Left cardiac atrium (tissue), 4 donors: ENCODE data around the gene PDZD7. TPM values are rescaled to one million over a fixed set of nuclear protein-coding genes. Genes with fewer than 3 reads are reported as not detected.
"Not testable (repeated sequence)": the region's sequence is repeated elsewhere in the genome, so short reads cannot be mapped to it uniquely, and the experiment has no call there.

ENCODE experiments used
- ATAC-seq, 2 donors: fragments of 200-7000 bp; cut with Tn5 transposase; one replicate each; pipeline ENCODE4 v1.9.1; 2020; ENCODE audit warnings: mild to moderate bottlenecking in 2 of 2, moderate library complexity in 2 of 2
- DNase-seq: peaks from one replicate; pipeline ENCODE4 v3.0.0-alpha.2; 2020
- intact Hi-C, 2 donors: fragments of 100-400 bp; cut with DNase I; formaldehyde crosslinking; loops; one replicate each; pipeline versions ENCODE4 v1.14.1 to v1.15.1; 2022 to 2023
- total RNA-seq, 2 donors: library from RNA; stranded (reverse); fragmentation: NEBNext Ultra II Directional; extraction: Animal tissue kit (Norgen Biotek cat#: 25700); gene quantifications; one replicate each; pipeline ENCODE4 v1.2.1, GENCODE V29; 2021
- donor health status: DM: no; HTN: yes; CAD: no.
- donor health status: DM: no; HTN: yes; CAD: no; lungs with severe emphysema.
- donor health status: DM: yes; HTN: yes; CAD: no.
- donor health status: Dilated cardiomyopathy.

The PDZD7 gene
- total RNA-seq, 2 donors from 2014 or later, result 0.44 to 0.50 TPM

DNA sequence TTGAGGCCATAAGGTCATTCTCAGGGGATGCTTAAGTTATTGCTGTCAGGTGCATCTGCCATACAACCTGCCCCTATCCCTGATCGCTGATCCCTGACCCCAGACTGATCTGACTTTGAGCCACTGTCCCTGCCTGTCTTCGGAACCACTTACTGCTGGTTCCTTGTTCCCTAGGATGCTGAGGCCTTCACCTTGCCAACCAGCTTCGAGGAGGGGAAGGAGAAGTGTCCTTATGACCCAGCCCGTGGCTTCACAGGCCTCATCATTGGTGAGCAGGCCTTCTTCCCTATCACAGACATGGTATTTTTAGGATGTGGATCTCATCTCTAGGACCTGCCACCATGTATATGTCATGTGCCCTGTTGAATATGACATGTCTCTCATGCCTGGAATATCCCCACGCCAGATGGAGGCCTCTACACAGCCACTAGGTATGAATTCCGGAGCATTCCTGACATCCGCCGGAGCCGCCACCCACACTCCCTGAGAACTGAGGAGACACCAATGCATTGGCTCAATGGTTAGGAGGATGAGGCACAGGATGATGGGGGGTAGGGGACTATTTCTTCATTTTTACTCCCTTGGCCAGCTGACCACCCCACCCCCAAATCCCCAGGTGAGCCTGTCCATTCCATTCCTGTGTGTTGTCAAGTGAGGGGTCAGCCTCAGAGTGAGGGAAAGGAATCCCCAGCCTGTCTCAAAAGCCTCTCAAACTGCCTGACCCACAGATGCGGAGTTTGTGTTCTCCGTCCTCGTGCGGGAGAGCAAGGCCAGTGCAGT, 52.6 kb downstream of the PDZD7 start:
- intact Hi-C loops, result no loop called here
- peak in 1 of 2 donors; percentile 15 for ATAC-seq
- DNase-seq, result no peak

DNA sequence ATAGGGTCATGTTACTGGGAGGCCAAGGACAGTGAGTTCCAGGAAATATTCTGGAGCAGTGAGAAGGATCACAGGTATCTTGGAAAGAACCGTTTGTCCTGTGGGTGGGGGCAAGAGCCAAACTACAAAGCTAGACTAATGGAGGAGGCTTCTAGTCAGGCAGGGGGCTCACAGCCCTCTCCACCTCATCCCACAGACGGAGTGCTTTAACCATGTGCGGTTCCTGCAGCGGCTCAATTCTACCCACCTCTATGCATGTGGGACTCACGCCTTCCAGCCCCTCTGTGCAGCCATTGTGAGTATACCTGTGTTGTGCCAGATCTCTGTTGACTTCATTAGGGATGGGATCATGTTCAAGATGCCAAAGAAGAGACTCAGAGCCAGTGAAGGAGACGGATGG, 53.5 kb downstream of the PDZD7 start:
- ATAC-seq (no peak), DNase-seq (no peak)
- intact Hi-C loops, result no loop called here

DNA sequence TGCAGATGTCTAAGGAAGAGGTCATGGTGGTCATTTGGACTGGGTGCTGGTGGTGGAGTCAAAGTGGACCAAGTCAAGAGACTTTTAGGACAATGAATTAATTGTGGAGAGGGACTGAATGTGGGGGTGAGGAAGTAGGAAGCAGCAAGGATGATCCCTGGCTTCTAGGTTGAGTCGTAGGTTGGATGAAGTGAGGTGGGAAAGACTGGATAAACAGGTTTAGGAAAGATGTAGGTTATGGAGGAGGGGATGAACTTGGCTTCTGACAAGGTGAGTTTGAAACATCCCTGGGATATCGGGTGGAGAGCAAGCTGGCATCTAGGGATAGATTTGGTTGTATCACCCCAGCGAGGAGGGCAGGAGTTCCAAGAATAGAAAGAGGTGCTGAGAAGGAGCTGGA, 54.0 kb downstream of the PDZD7 start:
- no peak for DNase-seq

DNA sequence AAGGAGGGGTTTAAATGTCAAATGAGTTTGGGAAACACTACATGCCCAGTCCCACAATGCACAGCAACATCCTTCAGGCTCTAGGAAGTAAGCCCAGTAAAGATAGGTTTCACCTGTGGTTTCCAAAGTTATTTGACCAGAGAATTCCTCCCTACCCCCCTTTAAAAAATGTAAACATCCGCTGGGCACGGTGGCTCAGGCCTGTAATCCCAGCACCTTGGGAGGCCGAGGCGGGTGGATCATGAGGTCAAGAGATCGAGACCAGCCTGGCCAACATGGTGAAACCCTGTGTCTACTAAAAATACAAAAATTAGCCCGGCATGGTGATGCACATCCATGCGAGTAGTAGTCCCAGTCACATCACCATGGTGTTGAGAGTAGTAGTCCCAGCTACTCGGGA, 55.5 kb downstream of the PDZD7 start:
- DNase-seq, intact Hi-C loops, ATAC-seq: not testable (repeated sequence)

More for the DNA sequence above, 54.0 kb downstream of the PDZD7 start:
- no peak for ATAC-seq
- intact Hi-C loops, result no loop called here

DNA sequence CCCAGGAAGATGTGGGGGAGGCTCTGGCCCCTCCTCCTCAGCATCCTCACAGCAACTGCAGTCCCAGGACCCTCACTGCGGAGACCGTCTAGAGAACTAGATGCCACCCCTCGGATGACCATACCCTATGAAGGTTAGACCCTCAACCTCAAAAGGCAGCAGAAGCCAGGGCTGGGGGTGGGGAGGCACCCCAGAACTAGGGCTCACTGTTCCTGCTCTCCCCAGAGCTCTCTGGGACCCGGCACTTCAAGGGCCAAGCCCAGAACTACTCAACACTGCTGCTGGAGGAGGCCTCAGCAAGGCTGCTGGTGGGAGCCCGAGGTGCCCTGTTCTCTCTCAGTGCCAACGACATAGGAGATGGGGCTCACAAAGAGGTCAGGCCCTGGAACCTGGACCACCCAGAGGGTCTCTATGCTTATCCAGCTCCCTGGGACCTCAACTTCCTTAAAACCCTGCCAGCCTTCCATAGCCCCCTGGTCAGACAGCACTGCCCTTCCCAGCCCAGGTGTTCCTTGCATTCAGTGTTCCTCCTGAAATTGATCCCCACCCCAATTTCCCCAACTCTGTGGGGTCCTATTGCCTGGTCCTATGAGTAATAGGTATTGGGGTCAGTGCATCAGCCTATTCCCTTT, 57.9 kb downstream of the PDZD7 start:
- DNase-seq, result no peak
- no peak for ATAC-seq
- intact Hi-C loops, result no loop called here

DNA sequence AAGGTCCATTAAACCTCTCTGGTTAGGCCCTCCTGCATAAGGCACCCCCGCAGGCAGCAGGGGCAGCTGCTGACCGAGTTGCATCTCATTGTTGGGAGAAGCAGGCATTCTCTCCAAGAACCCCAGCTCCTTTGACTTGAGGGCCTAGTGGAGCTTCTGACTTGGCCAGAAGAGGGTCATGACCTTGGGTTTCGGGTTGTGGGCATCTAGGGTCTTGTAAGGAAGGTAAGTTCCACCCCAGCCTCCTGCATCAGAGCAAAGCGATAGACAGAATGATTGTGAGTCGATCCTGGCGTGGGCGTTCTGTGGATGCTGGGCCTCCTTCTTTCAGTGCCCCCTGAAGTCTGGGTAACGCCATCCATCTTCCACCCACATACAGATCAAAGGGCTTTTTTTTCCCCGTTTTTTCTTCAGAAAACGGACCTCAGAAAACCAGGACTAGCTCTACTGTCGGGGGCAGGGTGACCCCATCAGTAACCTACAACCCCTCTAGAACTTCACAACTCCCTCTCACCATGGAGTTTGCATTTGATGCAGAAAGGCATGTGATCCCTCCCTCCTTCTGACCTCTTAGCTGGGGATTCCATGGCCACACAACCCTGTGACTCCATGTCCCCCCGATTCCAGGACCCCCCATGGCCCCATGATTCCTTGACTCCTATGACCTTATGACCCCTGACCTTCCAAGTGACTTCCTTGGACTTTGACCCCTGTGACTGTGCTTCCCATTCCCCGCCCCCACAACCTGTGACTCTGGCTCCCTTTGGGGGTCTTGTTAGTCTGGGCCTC, 58.6 kb downstream of the PDZD7 start:
- no peak for DNase-seq
- no peak for ATAC-seq
- intact Hi-C loops, result no loop called here

DNA sequence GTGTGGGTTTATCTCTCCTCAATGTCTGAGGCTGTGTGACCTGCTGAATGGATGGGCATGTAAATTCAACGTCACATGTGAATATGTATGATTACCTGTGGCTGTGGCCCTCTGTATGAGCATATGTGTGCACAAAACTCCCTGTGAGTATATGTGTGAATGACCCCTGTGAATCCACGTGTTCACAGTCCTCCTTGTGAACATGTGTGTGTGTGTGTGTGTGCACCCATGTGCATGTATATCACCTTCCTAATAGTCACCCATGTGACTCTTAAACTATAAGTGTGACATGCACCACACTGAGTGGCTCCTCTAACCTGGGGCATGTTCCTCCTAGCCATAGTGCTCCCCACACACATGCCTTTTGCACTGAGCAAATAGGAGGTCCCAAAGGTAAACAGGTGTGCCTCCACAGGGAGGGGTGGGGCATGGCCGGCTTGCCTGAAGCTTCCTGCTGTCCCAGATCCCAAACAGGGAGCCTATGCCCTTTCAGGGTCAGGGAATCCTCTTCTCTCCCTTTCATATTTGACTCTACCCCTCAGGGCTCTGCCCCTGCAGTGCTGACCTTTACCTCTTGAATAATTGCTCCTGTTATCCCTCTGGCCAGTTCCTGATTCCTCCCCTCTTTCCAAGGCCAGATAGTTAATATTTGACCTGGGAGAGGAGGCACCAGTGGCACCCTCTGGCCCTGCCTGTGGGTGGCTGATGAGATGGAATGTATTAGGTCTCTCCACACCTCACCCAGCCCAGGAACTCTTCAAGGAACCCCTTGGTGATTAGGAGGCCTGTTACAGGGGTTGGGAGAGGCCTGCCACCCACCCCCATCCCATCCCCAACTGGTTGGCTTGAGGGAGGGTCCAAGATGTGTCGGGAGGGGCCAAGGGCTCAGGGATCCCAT, 59.8 kb downstream of the PDZD7 start:
- no peak for DNase-seq
- intact Hi-C loops, result no loop called here
- no peak for ATAC-seq

DNA sequence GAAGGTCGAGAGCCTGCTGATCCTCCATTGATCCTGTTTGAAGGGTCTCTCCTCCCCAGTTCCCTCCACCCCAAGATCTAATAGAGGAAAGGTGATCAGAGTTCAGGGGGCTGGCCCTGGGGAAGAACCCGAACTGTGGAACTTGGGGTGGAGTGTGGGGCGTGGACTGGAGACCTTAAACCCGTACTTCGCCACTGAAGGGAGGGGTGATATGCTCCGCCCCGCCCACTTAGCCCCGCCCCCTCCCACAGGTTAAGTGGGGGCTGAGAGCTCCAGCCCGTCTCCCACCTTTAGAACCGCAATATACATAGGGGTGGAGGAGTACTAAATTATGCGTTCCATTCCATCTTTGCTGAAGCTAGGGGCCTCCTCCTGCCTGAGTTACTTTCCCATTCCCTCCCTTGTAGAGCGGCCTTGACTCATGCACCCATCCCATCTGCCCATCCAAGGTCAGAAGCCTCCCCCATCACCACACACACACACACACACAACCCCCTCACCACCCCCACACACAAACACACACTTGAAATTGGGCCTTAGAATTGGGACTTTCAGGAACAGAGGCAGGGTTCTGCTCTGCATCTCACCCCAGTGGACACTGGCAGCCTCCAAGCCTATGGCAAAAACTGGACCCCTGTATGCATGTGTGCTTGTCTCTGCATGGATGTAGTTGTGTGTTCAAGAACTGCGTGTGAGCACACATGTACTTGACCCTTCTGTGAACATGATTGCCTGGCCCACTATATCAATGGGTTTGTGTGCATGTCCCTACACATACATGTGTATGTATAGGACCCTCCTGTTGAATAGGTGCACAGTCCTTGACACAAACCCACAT, 60.6 kb downstream of the PDZD7 start:
- intact Hi-C loops, result no loop called here
- DNase-seq (no peak), ATAC-seq (peak; percentile 21 to 40)

DNA sequence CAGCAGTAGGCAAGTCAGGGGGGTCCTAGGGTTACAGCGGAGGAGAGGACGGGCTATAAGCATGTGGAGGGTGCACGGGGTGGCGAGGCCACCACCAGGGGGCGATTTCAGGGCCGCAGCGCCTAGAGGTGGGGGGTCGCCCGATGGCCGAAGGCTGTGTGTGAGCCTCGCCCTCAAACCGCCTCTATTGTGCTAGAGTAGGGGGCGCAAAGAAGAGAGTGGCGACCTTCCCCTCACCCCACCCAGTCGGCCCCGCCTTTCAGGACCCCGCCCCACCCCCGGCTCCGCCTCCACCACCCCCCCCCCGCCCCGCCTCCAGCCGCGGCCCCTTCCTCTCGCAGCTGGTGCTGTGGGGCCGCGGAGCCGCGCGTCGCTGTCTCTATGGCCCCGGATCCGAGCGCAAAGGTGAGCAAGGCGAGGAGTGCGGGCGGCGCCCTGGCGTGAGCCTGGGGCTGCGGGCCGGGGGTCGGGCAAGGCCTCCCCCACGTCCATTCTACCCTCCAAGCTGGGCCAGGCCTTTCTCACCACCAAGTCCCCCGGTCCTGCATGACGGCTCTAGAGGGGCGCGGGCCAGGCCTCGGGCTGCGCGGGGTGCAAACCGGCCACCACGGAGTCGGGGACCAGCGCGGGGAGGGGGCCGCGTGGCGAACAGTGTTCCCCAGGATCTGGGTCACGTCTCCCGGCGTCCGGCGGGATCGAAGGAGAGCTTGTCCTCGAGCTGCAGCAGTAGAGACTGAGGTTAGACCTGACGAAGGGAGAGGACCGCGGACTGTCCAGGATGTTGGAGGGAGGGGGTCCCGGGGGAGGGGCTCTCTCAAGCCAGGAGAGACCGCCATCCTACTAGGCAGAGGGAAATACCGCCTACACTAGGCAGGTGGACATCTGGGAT, 61.5 kb downstream of the PDZD7 start, which contains the start of gene SEMA4G:
SEMA4G (plus strand) TSS at position 318 of the 889 bp plus-strand sequence. CDS start 3,409 bp downstream, outside the sequence.
- ATAC-seq, result peak; percentile 81 to 84
- DNase-seq, result peak; percentile 54
- intact Hi-C loops, result loop anchor here in 1 of 2 donors (2.0 kb wide), 1 partner anchor 43 kb away; no protein-coding TSS in a partner anchor

DNA sequence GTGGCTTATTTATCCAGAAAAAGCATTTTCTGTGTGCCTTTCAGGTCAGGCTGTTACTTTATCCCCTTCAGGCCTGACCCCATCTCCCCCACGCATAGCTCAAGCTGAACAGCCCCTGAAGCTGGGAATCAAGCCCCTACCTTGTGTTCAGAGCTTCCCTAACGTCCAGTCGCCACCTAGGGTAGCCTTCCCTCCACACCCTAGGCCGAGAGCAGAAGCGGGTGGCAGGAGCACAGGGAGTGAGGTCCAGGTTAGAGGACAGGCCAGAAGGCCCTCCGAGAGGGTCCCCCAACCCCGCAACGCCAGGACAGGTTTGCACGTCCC, 62.1 kb downstream of the PDZD7 start:
- no peak for ATAC-seq
- intact Hi-C loops, result loop anchor here in 1 of 2 donors (2.0 kb wide), 1 partner anchor 44 kb away; no protein-coding TSS in a partner anchor
- DNase-seq, result no peak

DNA sequence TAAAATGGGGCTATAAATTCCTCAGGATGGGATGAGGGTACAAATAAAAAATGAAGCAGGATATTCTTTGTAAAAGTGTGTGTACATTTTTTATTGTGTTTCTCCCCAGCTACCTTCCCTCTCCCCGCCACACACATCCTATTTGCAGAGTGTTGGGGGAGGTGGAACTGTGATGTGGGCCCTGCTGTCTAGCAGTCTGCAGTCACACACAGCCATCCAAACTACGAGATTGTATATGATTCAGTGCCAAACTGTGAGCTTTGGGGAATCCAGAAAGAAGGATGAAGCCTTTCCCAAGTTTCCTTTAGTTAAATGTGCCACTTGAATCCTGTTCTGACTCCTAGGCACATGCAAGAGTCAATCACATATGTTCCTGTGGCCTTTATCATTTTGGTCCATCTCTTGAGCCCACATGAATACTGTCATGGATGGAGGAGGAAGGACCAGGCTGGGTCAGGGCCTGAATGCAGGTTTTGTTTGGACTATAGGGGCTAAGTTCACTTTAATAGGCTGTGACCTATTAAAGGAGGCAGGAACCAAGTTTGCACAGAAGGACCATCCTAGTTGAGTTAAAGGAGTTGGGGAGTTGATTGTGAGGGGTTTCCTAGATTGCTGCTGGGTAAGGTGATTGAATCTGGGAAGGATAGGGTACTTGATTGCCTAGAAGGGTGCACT, 62.7 kb downstream of the PDZD7 start:
- ATAC-seq (no peak), DNase-seq (no peak)
- intact Hi-C loops, result loop anchor here in 1 of 2 donors (2.0 kb wide), 1 partner anchor 45 kb away; no protein-coding TSS in a partner anchor

DNA sequence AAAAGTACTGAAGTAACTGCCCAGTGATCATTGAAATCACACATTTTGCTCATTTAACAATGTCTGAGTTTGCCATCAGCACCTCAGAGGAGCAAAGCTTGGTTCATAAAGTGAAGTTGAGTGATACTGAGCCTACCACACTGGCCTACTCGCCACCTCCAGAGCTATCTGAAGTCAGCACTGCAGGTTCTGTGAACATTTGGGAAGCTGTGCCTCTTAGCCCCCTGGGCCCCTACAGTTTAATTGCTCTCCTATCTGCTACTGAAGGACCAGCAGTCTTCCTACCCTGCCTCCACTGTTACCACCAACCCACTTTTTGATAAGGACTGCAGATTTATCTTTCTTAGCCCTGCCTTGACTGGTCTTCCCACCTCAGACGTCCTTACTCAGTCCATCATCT, 63.6 kb downstream of the PDZD7 start:
- intact Hi-C loops, result no loop called here
- DNase-seq (no peak), ATAC-seq (no peak)

DNA sequence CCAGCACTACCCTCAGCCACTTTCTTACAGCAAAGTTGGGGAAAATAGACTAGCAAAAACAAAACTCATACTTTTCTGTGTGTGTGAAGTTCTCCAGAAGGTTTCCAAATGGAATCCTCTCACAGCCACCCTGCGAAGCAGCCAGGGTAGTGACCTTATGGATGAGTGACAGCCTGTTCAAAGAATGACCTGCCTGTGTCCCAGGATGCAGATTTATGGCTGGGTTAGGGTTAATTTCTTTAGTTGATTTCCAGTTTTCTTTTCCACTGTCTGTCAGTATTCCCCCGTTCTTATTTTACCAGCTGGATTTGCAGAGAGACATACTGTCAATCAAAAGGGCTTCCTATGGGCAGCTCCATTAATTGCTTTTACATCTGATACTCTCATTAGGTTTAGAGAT, 64.0 kb downstream of the PDZD7 start:
- intact Hi-C loops, result no loop called here
- ATAC-seq, result no peak
- no peak for DNase-seq

DNA sequence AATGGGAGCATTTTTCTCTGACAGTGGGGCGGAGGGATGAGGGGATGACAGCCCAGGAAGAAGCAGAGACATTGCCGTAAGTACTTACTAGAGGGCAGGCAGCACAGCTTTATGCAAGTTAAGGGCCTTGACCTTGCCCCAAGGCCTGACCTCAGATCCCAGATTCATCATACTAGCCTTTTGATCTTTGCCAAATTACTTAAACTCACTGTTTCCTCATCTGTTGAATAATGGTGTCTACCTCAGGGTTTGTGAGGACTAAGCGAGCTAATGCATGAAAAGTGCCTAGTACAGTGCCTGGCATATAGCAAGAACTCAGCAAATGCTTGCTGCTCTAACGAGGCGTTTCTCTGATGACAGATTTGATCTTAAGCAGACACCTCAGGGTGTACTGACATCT, 65.1 kb downstream of the PDZD7 start:
- no peak for ATAC-seq
- intact Hi-C loops, result no loop called here
- no peak for DNase-seq

DNA sequence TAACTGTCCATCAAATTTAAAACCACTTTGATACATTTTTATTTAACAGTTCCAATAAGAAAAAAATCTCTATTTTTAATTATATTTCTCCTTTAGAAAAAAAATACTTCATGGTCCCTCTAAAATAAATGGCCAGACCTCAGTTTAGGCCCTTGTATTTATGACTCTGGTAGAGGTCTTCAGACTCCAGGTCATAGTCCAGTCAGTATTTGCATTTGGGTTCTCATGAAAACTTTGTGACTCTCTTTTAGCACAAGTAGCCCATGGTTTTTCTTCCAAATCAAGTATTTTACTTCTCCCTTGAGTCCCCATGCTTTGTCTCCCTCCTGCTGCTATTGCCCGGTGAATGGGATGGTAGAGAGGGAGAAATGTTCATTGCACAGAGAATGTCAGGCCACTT, 67.1 kb downstream of the PDZD7 start:
- intact Hi-C loops, result no loop called here
- DNase-seq (no peak), ATAC-seq (no peak)

DNA sequence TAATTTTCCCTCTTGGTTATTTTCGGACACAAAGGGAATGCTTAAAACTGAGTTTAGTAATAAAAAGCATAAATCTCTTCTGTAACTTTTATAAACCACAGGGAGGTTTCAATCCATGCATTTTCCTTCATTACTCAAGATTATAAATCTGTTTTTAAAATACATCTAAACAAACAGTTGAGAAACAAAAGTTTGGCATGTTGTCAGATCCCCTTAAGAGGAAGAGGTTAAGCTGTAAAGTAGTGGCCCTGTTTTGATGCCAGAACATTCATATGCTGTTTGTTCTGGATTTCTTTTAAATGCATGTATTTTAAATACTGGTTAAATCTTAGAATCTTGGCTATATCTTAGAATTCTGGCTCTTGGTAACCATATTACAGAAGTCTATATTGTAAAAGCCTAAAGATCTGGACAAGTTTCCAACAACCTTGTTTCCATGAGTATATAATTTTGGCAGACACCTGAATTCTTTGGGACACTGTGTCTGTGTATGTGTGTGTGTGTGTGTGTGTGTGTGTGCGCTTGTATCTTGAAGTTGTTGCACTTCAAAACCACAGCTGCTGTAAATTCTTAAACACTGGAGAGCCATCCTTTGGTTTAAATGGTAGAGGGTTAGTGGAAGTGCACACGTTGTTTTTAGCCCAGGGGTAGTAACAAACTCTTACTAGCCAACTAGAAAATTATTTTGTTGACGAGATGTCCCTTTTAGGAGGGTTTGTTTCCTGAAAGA, 68.4 kb downstream of the PDZD7 start:
- no peak for DNase-seq
- intact Hi-C loops, result no loop called here
- no peak for ATAC-seq
